H1 (cell line): ENCODE data around the gene GDPD4. TPM values are rescaled to one million over a fixed set of nuclear protein-coding genes. Genes with fewer than 3 reads are reported as not detected.

Experiments used
- CTCF ChIA-PET: fragments of 300-600 bp; sonication (Branson Sonifier 250); formaldehyde crosslinking; loops from one replicate; lab custom pipeline; 2021; ENCODE audit not compliant: partially characterized antibody; lab: Charles Lee
- POLR2A ChIA-PET: fragments of 300-600 bp; sonication (Branson Sonifier 250); formaldehyde crosslinking; loops from one replicate; lab custom pipeline; 2021; ENCODE audit warnings: inconsistent platforms; ENCODE audit not compliant: partially characterized antibody; lab: Charles Lee
- DNase-seq, 2 experiments: peaks; one replicate each; pipeline versions ENCODE4 v3.0.0 to v3.0.0-alpha.2; 2010 to 2022; ENCODE audit warnings: low spot score in 2 of 2, low read depth in 1 of 2, mixed read lengths in 1 of 2
- FAIRE-seq: peaks from 2 replicates; lab custom pipeline; 2011; peaks lifted over from hg19 to GRCh38; lab: Jason Lieb, UNC
- H2AFZ ChIP-seq: 2 replicates; pipeline ENCODE4 v1.8.1; 2012; ENCODE audit warnings: low read length, inconsistent platforms
- H2AK5ac ChIP-seq: 2 replicates; pipeline ENCODE4 v1.6.1; 2013; ENCODE audit warnings: low read depth, low read length
- H2BK120ac ChIP-seq: replicated peaks from 2 replicates; pipeline ENCODE3; 2013; ENCODE audit warnings: low read depth, low read length, inconsistent platforms
- H2BK12ac ChIP-seq: 2 replicates; pipeline ENCODE4 v1.6.1; 2013; ENCODE audit warnings: low read depth, low read length
- H2BK15ac ChIP-seq: 2 replicates; pipeline ENCODE4 v1.6.1; 2013; ENCODE audit warnings: low read length
- H2BK20ac ChIP-seq: 2 replicates; pipeline ENCODE4 v1.6.1; 2013; ENCODE audit warnings: low read length
- H2BK5ac ChIP-seq: 2 replicates; pipeline ENCODE4 v1.6.1; 2013; ENCODE audit warnings: low read depth, low read length
- H3K14ac ChIP-seq: 2 replicates; pipeline ENCODE4 v1.6.1; 2013; ENCODE audit warnings: inconsistent platforms; ENCODE audit not compliant: insufficient read length
- H3K18ac ChIP-seq: 2 replicates; pipeline ENCODE4 v1.6.1; 2013; ENCODE audit warnings: low read length; ENCODE audit errors: extremely low read depth
- H3K23ac ChIP-seq: 2 replicates; pipeline ENCODE4 v1.6.1; 2013; ENCODE audit warnings: inconsistent platforms; ENCODE audit not compliant: insufficient read length
- H3K23me2 ChIP-seq: 2 replicates; pipeline ENCODE4 v1.6.1; 2013; ENCODE audit warnings: low read depth, low read length
- H3K27ac ChIP-seq: 2 replicates; pipeline ENCODE4 v1.6.1; 2011; ENCODE audit warnings: low read depth, low read length, inconsistent platforms
- H3K27me3 ChIP-seq, 4 experiments: replicated peaks in 1 of 4; 1 replicate in 1 of 4; 2 replicates in 3 of 4; pipeline versions ENCODE4 v1.6.1 to v1.8.1; 2011 to 2013; ENCODE audit warnings: low read length in 3 of 4, mild to moderate bottlenecking in 3 of 4, inconsistent platforms in 2 of 4, mixed read lengths in 2 of 4, moderate library complexity in 1 of 4; ENCODE audit not compliant: control insufficient read depth in 3 of 4, insufficient read depth in 3 of 4; ENCODE audit errors: extremely low read depth in 1 of 4
- H3K36me3 ChIP-seq, 4 experiments: 2 replicates each; pipeline versions ENCODE4 v1.6.1 to v1.8.1; 2011 to 2013; ENCODE audit warnings: mild to moderate bottlenecking in 4 of 4, low read length in 3 of 4, moderate library complexity in 2 of 4, control low read depth in 1 of 4, inconsistent platforms in 1 of 4; ENCODE audit not compliant: insufficient read depth in 4 of 4, control insufficient read depth in 2 of 4
- H3K4ac ChIP-seq: replicated peaks from 2 replicates; pipeline ENCODE3; 2013; ENCODE audit warnings: low read length, low read depth, mixed read lengths, inconsistent platforms; ENCODE audit not compliant: insufficient read length
- H3K4me1 ChIP-seq, 4 experiments: replicated peaks in 1 of 4; 1 replicate in 1 of 4; 2 replicates in 3 of 4; pipeline versions ENCODE4 v1.6.1 to v1.8.1; 2011 to 2013; ENCODE audit warnings: low read length in 3 of 4, inconsistent platforms in 2 of 4, mixed read lengths in 1 of 4; ENCODE audit not compliant: insufficient read depth in 4 of 4, control insufficient read depth in 3 of 4
- H3K4me2 ChIP-seq, 2 experiments: 2 replicates each; pipeline versions ENCODE4 v1.6.1 to v1.8.1; 2011 to 2013; ENCODE audit warnings: low read depth in 2 of 2, low read length in 2 of 2, control low read depth in 1 of 2, inconsistent platforms in 1 of 2, mild to moderate bottlenecking in 1 of 2; ENCODE audit not compliant: insufficient read depth in 1 of 2
- H3K4me3 ChIP-seq, 4 experiments: fragments of 200-600, 300-600 bp in 1 of 4; sonication (generic), shearing (Covaris generic), sonication (Bioruptor Twin) in 1 of 4; 2 replicates each; pipeline versions ENCODE4 v1.5.1 to v1.8.1; 2011 to 2016; ENCODE audit warnings: low read length in 4 of 4, low read depth in 3 of 4, control low read depth in 2 of 4, inconsistent platforms in 2 of 4, mild to moderate bottlenecking in 2 of 4, mixed read lengths in 1 of 4, moderate library complexity in 1 of 4; ENCODE audit not compliant: insufficient read depth in 2 of 4; ENCODE audit errors: extremely low read depth in 1 of 4
- H3K56ac ChIP-seq: replicated peaks from 2 replicates; pipeline ENCODE3; 2013; ENCODE audit warnings: low read depth, mild to moderate bottlenecking, mixed read lengths, low read length, inconsistent platforms; ENCODE audit not compliant: insufficient read length
- H3K79me1 ChIP-seq: 2 replicates; pipeline ENCODE4 v1.6.1; 2013; ENCODE audit warnings: low read depth, low read length, control low read depth
- H3K79me2 ChIP-seq, 2 experiments: 2 replicates each; pipeline versions ENCODE4 v1.6.1 to v1.8.1; 2012 to 2013; ENCODE audit warnings: low read length in 2 of 2, mild to moderate bottlenecking in 2 of 2, inconsistent platforms in 1 of 2; ENCODE audit not compliant: insufficient read depth in 2 of 2, control insufficient read depth in 1 of 2
- H3K9ac ChIP-seq, 4 experiments: replicated peaks in 1 of 4; 1 replicate in 1 of 4; 2 replicates in 3 of 4; pipeline versions ENCODE4 v1.6.1 to v1.8.1; 2011 to 2013; ENCODE audit warnings: low read depth in 3 of 4, low read length in 3 of 4, control low read depth in 2 of 4, mild to moderate bottlenecking in 2 of 4, moderate library complexity in 2 of 4, inconsistent platforms in 1 of 4; ENCODE audit errors: extremely low read depth in 1 of 4
- H3K9me3 ChIP-seq, 2 experiments: 2 replicates each; pipeline versions ENCODE4 v1.6.1 to v1.8.1; 2012 to 2013; ENCODE audit warnings: mild to moderate bottlenecking in 2 of 2, moderate library complexity in 2 of 2, control low read depth in 1 of 2, inconsistent platforms in 1 of 2, low read depth in 1 of 2, low read length in 1 of 2, mixed read lengths in 1 of 2; ENCODE audit not compliant: insufficient read depth in 2 of 2
- H4K20me1 ChIP-seq, 2 experiments: replicated peaks in 1 of 2; 2 replicates each; pipeline versions ENCODE3 to v1.8.1; 2011 to 2013; ENCODE audit warnings: inconsistent platforms in 2 of 2, low read length in 2 of 2, mild to moderate bottlenecking in 1 of 2; ENCODE audit not compliant: insufficient read depth in 2 of 2, control insufficient read depth in 1 of 2
- H4K5ac ChIP-seq: 2 replicates; pipeline ENCODE4 v1.6.1; 2013; ENCODE audit warnings: low read length, low read depth, mixed read lengths, inconsistent platforms; ENCODE audit not compliant: insufficient read length
- H4K8ac ChIP-seq: 2 replicates; pipeline ENCODE4 v1.8.0; 2013; ENCODE audit warnings: mild to moderate bottlenecking, moderate library complexity, low read length, inconsistent platforms; ENCODE audit not compliant: insufficient read depth; ENCODE audit errors: extremely low read depth
- H4K91ac ChIP-seq: replicated peaks from 2 replicates; pipeline ENCODE3; 2013; ENCODE audit warnings: low read length, mixed read lengths, inconsistent platforms; ENCODE audit not compliant: insufficient read length
- ASH2L ChIP-seq: fragments of 200-600, 300-600 bp; sonication (generic); IDR thresholded peaks from one replicate; pipeline ENCODE4 v1.7.1; 2017; ENCODE audit warnings: low read length
- ATF2 ChIP-seq: IDR thresholded peaks from 2 replicates; pipeline ENCODE4 v1.6.1; 2012; ENCODE audit warnings: low read length, inconsistent platforms
- ATF3 ChIP-seq: IDR thresholded peaks from 2 replicates; pipeline ENCODE4 v1.6.1; 2011; ENCODE audit warnings: low read depth, mild to moderate bottlenecking, low read length; ENCODE audit not compliant: insufficient read depth
- GTF2F1 ChIP-seq: IDR thresholded peaks from 2 replicates; pipeline ENCODE4 v1.6.1; 2012; ENCODE audit warnings: low read depth, low read length, improper control_type of control experiment, borderline replicate concordance
- KDM1A ChIP-seq: fragments of 200-600, 300-600 bp; sonication (generic); IDR thresholded peaks from 2 replicates; pipeline ENCODE4 v1.7.1; 2016; ENCODE audit warnings: mild to moderate bottlenecking, low read length, borderline replicate concordance
- NANOG ChIP-seq: IDR thresholded peaks from 2 replicates; pipeline ENCODE4 v1.6.1; 2011; ENCODE audit warnings: low read length, low read depth, mild to moderate bottlenecking, inconsistent platforms; ENCODE audit not compliant: insufficient read depth, poor library complexity, severe bottlenecking
- NRF1 ChIP-seq: IDR thresholded peaks from 2 replicates; pipeline ENCODE4 v1.6.1; 2011; ENCODE audit warnings: mild to moderate bottlenecking, low read depth, low read length, improper control_type of control experiment
- SP2 ChIP-seq: IDR thresholded peaks from 2 replicates; pipeline ENCODE4 v1.6.1; 2012; ENCODE audit warnings: mild to moderate bottlenecking, low read length, inconsistent platforms
- SRF ChIP-seq: IDR thresholded peaks from 2 replicates; pipeline ENCODE4 v1.6.1; 2011; ENCODE audit warnings: mild to moderate bottlenecking, low read depth, low read length, moderate library complexity
- YY1 ChIP-seq: IDR thresholded peaks from 2 replicates; pipeline ENCODE4 v1.6.1; 2011; ENCODE audit warnings: low read depth, mild to moderate bottlenecking, low read length
- WGBS, 2 experiments: shearing (Covaris generic) in 1 of 2; methylation state at CpG; one replicate each; pipeline versions ENCODE4 v1.1.6 to v1.1.7; 2013 to 2015; ENCODE audit warnings: low lambda C conversion rate in 2 of 2, mixed read lengths in 2 of 2, inconsistent platforms in 1 of 2, low coverage in 1 of 2, missing lambda C conversion rate in 1 of 2; ENCODE audit not compliant: insufficient replicate concordance in 2 of 2, insufficient coverage in 1 of 2, insufficient read length in 1 of 2; ENCODE audit errors: extremely low coverage in 1 of 2, missing lambda C conversion rate in 1 of 2; 5-methylcytosine and 5-hydroxymethylcytosine counted together
- long read RNA-seq, 2 experiments: library from RNA in 1 of 2; library from capped mRNA in 1 of 2; stranded (forward); transcript quantifications; one replicate each; pipeline ENCODE4 v2.0.0, GENCODE V29; 2021; ENCODE audit warnings: inconsistent platforms in 1 of 2
- polyA minus RNA-seq, 3 experiments: library from RNA; depleted of rRNA, polyadenylated mRNA; stranded (reverse); fragments of >200 nt; gene quantifications; 1 replicate in 2 of 3; 2 replicates in 1 of 3; pipeline ENCODE4 v1.2.3, GENCODE V29; 2011
- polyA plus RNA-seq, 7 experiments: library from polyadenylated mRNA; depleted of rRNA in 3 of 7; stranded (reverse) in 5 of 7; unstranded in 2 of 7; fragments of >200 nt in 5 of 7; fragments of 200-250 nt in 2 of 7; gene quantifications; 1 replicate in 5 of 7; 2 replicates in 1 of 7; 4 replicates in 1 of 7; pipeline versions ENCODE4 v1.2.1 to v1.2.3, GENCODE V29; 2011 to 2013; ENCODE audit warnings: missing spikeins in 2 of 7, mixed read lengths in 2 of 7
- total RNA-seq: library from RNA; stranded (reverse); fragmentation: NEBNext Ultra II Directional; extraction: Animal tissue kit (Norgen Biotek cat#: 25700); gene quantifications from 2 replicates; pipeline ENCODE4 v1.2.1, GENCODE V29; 2021

GDPD4 gene
- total RNA-seq (not detected in 2 replicates), polyA plus RNA-seq (2011; rRNA removed) (not detected in 2 replicates), polyA minus RNA-seq (2011; rRNA and poly(A)+ RNA removed) (0.35 TPM in 1 of 2 replicates, not detected in the other)
- not detected for polyA plus RNA-seq (2011; cell fraction: cytosol; rRNA removed)
- polyA plus RNA-seq (2011; cell fraction: nucleus; rRNA removed), result not detected
- 0.35 to 0.41 TPM in 2 of 4 replicates, not detected in the others for polyA plus RNA-seq (2012, experiment 1 of 2)
- polyA plus RNA-seq (2012, experiment 2 of 2), result not detected
- polyA plus RNA-seq (2013, experiment 1 of 2), result 0.08 TPM
- 0.22 TPM for polyA plus RNA-seq (2013, experiment 2 of 2)
- polyA minus RNA-seq (2011; cell fraction: cytosol; rRNA and poly(A)+ RNA removed), result not detected
- not detected for polyA minus RNA-seq (2011; cell fraction: nucleus; rRNA and poly(A)+ RNA removed)
- long read RNA-seq, experiment 1, result 0 reads
- long read RNA-seq, experiment 2, result 0 reads

GRCh38 chr11:77301510-77301909 is at the start of gene GDPD4:
GDPD4 (minus strand) TSS chr11:77301686; CDS start chr11:77285137, 16,549 bp downstream.
- DNase-seq, result no peak
- no peak for TF ChIP-seq NANOG
- TF ChIP-seq ATF2, result no peak
- TF ChIP-seq SP2, result no peak
- no peak for TF ChIP-seq ATF3
- TF ChIP-seq SRF, result no peak
- TF ChIP-seq NRF1, result no peak
- TF ChIP-seq ASH2L, result no peak
- TF ChIP-seq YY1, result no peak
- no peak for TF ChIP-seq KDM1A
- no peak for TF ChIP-seq GTF2F1
- H2AFZ ChIP-seq, result no peak within 1 kb of the TSS
- no peaks in the 10 kb centered on the region for H4K20me1 ChIP-seq
- no peaks in the 10 kb centered on the region for H3K9me3 ChIP-seq
- H3K18ac ChIP-seq, result no peak within 1 kb of the TSS
- H4K91ac ChIP-seq, result no peak within 1 kb of the TSS
- no peak within 1 kb of the TSS for H4K5ac ChIP-seq
- no peaks in the 10 kb centered on the region for H3K79me2 ChIP-seq
- H3K56ac ChIP-seq, result no peak within 1 kb of the TSS
- no peak within 1 kb of the TSS for H2AK5ac ChIP-seq
- H3K14ac ChIP-seq, result no peak within 1 kb of the TSS
- FAIRE-seq, result no peak
- POLR2A ChIA-PET, result no interaction called here
- no peak within 1 kb of the TSS for H2BK5ac ChIP-seq
- H2BK120ac ChIP-seq, result no peak within 1 kb of the TSS
- no peak within 1 kb of the TSS for H3K4ac ChIP-seq
- no peak within 1 kb of the TSS for H3K4me2 ChIP-seq
- H2BK20ac ChIP-seq, result no peak within 1 kb of the TSS
- no peak within 1 kb of the TSS for H3K4me3 ChIP-seq
- H4K8ac ChIP-seq, result no peak within 1 kb of the TSS
- H3K27me3 ChIP-seq, result no peaks in the 10 kb centered on the region
- CTCF ChIA-PET, result no interaction called here
- 91% methylated on average over 10 of the region's 15 CpGs; no CpG with 5 or more reads in 1 of the 2 experiments for WGBS, 2 experiments
- no peak within 1 kb of the TSS for H3K23ac ChIP-seq
- H2BK12ac ChIP-seq, result no peak within 1 kb of the TSS
- H3K23me2 ChIP-seq, result no peaks in the 10 kb centered on the region
- no peak within 1 kb of the TSS for H3K27ac ChIP-seq
- no peak within 1 kb of the TSS for H3K9ac ChIP-seq
- H3K36me3 ChIP-seq, result no peaks in the 10 kb centered on the region
- no peaks in the 10 kb centered on the region for H3K4me1 ChIP-seq
- no peaks in the 10 kb centered on the region for H3K79me1 ChIP-seq
- H2BK15ac ChIP-seq, result no peak within 1 kb of the TSS
